Measurements from ENCODE around the gene GABBR2. TPM values are rescaled to one million over a fixed set of nuclear protein-coding genes. Genes with fewer than 3 reads are reported as not detected.

GABBR2 gene
- 10 to 100 TPM in 2 of 4 donors, 1 to 10 TPM in 2; 2.4 to 13.6 (median 10.0) TPM for total RNA-seq

- 4 to 5% methylated on average over 12 to 56 of the region's 111 CpGs for WGBS, 2 donors
- H3K4me3 ChIP-seq (replicated peaks in 1 of 3) = no peak within 1 kb of the TSS
- peak in 1 of 2 donors; percentile 8 for DNase-seq
- TF ChIP-seq, protein P1, sequence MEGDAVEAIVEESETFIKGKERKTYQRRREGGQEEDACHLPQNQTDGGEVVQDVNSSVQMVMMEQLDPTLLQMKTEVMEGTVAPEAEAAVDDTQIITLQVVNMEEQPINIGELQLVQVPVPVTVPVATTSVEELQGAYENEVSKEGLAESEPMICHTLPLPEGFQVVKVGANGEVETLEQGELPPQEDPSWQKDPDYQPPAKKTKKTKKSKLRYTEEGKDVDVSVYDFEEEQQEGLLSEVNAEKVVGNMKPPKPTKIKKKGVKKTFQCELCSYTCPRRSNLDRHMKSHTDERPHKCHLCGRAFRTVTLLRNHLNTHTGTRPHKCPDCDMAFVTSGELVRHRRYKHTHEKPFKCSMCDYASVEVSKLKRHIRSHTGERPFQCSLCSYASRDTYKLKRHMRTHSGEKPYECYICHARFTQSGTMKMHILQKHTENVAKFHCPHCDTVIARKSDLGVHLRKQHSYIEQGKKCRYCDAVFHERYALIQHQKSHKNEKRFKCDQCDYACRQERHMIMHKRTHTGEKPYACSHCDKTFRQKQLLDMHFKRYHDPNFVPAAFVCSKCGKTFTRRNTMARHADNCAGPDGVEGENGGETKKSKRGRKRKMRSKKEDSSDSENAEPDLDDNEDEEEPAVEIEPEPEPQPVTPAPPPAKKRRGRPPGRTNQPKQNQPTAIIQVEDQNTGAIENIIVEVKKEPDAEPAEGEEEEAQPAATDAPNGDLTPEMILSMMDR (IDR thresholded peaks at IDR 0.05) = no peak
- TF ChIP-seq POLR2A (IDR thresholded peaks at IDR 0.05) = no peak
- H3K27ac ChIP-seq = no peak within 1 kb of the TSS
- H3K27me3 ChIP-seq = peaks cover 4% of the 10 kb centered on the region
- no peaks in the 10 kb centered on the region for H3K9me3 ChIP-seq
- intact Hi-C loops (cut with DNase I) = loop anchor here (5.0 kb wide), 1 partner anchor 392 kb away; no protein-coding TSS in a partner anchor
- peaks cover 6 to 19% of the 10 kb centered on the region in 2 donors for H3K4me1 ChIP-seq
- no peaks in the 10 kb centered on the region for H3K36me3 ChIP-seq
These were observed at the start of gene GABBR2 for GRCh38 chr9:98708933-98709911. GABBR2 (minus strand) TSS chr9:98708935; CDS start chr9:98708737, 198 bp downstream.

GRCh38 chr9:98755006-98755618 lies 46.4 kb upstream of the GABBR2 start:
- no peaks in the 10 kb centered on the region for H3K27me3 ChIP-seq
- H3K4me1 ChIP-seq = no peaks in the 10 kb centered on the region
- H3K36me3 ChIP-seq = peaks cover 4 to 33% of the 10 kb centered on the region in 2 donors
- no peak for DNase-seq
- H3K27ac ChIP-seq = no peak overlapping the region
- WGBS, 2 donors = 92 to 96% methylated on average over 6 of the region's 6 CpGs
- H3K9me3 ChIP-seq = no peaks in the 10 kb centered on the region
- H3K4me3 ChIP-seq (replicated peaks in 1 of 3) = no peak overlapping the region
- intact Hi-C loops (cut with DNase I) = no loop called here
- TF ChIP-seq, protein P1 (IDR thresholded peaks at IDR 0.05) = no peak
- TF ChIP-seq POLR2A (IDR thresholded peaks at IDR 0.05) = no peak

- Histone ChIP-seq H3K4me3 (replicated peaks in 1 of 3) (no peak overlapping the region), H3K9me3 (no peaks in the 10 kb centered on the region), H3K36me3 (peaks cover 4 to 30% of the 10 kb centered on the region in 2 donors), H3K27ac (no peak overlapping the region), H3K4me1 (no peaks in the 10 kb centered on the region), H3K27me3 (no peaks in the 10 kb centered on the region)
- 90 to 93% methylated on average over 2 of the region's 2 CpGs for WGBS, 2 donors
- intact Hi-C loops (cut with DNase I) = no loop called here
- TF ChIP-seq, protein P1 (IDR thresholded peaks at IDR 0.05) = no peak
- no peak for TF ChIP-seq POLR2A (IDR thresholded peaks at IDR 0.05)
- no peak for DNase-seq
These were observed 42.5 kb upstream of the GABBR2 start for GRCh38 chr9:98751210-98751609.

DNA sequence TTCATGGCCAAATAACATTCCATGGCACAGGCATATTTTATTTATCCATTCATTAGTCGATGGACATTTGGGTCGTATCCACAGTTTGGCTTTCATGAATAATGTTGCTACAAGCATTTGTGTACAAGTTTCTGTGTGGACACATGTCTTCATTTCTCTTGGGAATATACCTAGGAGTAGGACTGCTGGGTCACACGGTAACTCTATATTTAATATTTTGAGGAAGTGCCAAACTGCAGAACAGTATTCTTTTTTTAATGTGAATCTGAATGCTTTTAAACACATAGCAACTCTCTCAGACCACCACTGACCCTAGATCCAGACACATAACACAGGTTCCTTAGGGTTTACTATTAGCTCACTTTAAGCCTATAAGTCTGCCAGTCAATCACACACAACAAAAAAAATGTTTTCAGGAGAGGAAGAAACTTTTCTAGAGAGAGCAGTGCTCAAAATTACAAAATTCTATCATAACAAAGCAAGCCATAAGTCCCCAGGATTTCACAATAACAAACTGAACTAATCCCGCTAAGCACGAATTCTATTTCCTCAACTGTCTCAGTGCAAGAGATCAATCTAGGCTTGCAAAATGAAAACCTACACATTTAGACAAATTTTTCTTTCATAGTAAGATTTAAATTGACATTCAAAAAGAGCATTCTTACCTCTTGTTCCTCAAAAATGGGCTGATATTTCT lies 41.8 kb upstream of the GABBR2 start:
- Histone ChIP-seq H3K27ac (no peak overlapping the region), H3K27me3 (no peaks in the 10 kb centered on the region), H3K4me1 (no peaks in the 10 kb centered on the region), H3K9me3 (no peaks in the 10 kb centered on the region), H3K36me3 (peaks cover 8 to 23% of the 10 kb centered on the region in 2 donors), H3K4me3 (replicated peaks in 1 of 3) (no peak overlapping the region)
- intact Hi-C loops (cut with DNase I) = no loop called here
- 93% methylated on average over 5 of the region's 5 CpGs for WGBS, 2 donors
- no peak for DNase-seq
- TF ChIP-seq POLR2A (IDR thresholded peaks at IDR 0.05) = no peak
- TF ChIP-seq, protein P1 (IDR thresholded peaks at IDR 0.05) = no peak
